WTC11 (cell line): ENCODE results near the gene PHC1. TPM values are rescaled to one million over a fixed set of nuclear protein-coding genes. Genes with fewer than 3 reads are reported as not detected.

Experiments
- ATAC-seq: fragments of 200-7000 bp; cut with Tn5 transposase; 2 replicates; pipeline ENCODE4 v1.10.0; 2021; ENCODE audit warnings: mild to moderate bottlenecking, moderate library complexity
- CTCF ChIA-PET: fragments of 300-600 bp; sonication (Branson Sonifier 250); formaldehyde crosslinking; loops from one replicate; lab custom pipeline; 2021; ENCODE audit warnings: antibody characterized with exemption; lab: Charles Lee
- POLR2A ChIA-PET: fragments of 350-600 bp; sonication (Branson Sonifier 250); formaldehyde crosslinking; loops from one replicate; lab custom pipeline; 2021; ENCODE audit warnings: antibody characterized with exemption; lab: Charles Lee
- DNase-seq: peaks from one replicate; pipeline ENCODE4 v3.0.0; 2021; ENCODE audit warnings: low spot score
- H3K27ac Mint-ChIP-seq: 2 replicates; pipeline ENCODE4 v1.8.0; 2021; ENCODE audit warnings: mixed read lengths
- H3K27me3 Mint-ChIP-seq: 2 replicates; pipeline ENCODE4 v1.8.0; 2021; ENCODE audit warnings: low read depth, mild to moderate bottlenecking, moderate library complexity, mixed read lengths
- H3K36me3 Mint-ChIP-seq: 2 replicates; pipeline ENCODE4 v1.8.0; 2021; ENCODE audit warnings: mixed read lengths
- H3K4me1 Mint-ChIP-seq: 2 replicates; pipeline ENCODE4 v1.8.0; 2022; ENCODE audit warnings: mixed read lengths
- H3K4me3 Mint-ChIP-seq: 2 replicates; pipeline ENCODE4 v1.8.0; 2021; ENCODE audit warnings: mild to moderate bottlenecking, moderate library complexity, mixed read lengths
- H3K9me3 Mint-ChIP-seq: 2 replicates; pipeline ENCODE4 v1.8.0; 2021; ENCODE audit warnings: mixed read lengths
- AR ChIP-seq: fragments of 250-450 bp; sonication (Bioruptor Pico); IDR thresholded peaks from 2 replicates; pipeline ENCODE4 v1.9.0; 2021; ENCODE audit warnings: mild to moderate bottlenecking
- CBFB ChIP-seq: sonication (generic); formaldehyde crosslinking; IDR thresholded peaks from 2 replicates; pipeline ENCODE4 v1.8.1; 2022; ENCODE audit warnings: mild to moderate bottlenecking, low read depth, missing genetic modification reagents
- E2F4 ChIP-seq: sonication (generic); formaldehyde crosslinking; IDR thresholded peaks from 2 replicates; pipeline ENCODE4 v1.8.1; 2022; ENCODE audit warnings: low read depth, mild to moderate bottlenecking, moderate library complexity, missing genetic modification reagents, borderline replicate concordance
- ESRRA ChIP-seq: sonication (generic); formaldehyde crosslinking; IDR thresholded peaks from 2 replicates; pipeline ENCODE4 v1.8.1; 2022; ENCODE audit warnings: mild to moderate bottlenecking, missing genetic modification reagents, borderline replicate concordance
- FOXJ3 ChIP-seq: sonication (generic); formaldehyde crosslinking; IDR thresholded peaks from 2 replicates; pipeline ENCODE4 v1.9.0; 2021; ENCODE audit warnings: missing genetic modification reagents, mild to moderate bottlenecking, borderline replicate concordance
- FOXK1 ChIP-seq: sonication (generic); formaldehyde crosslinking; IDR thresholded peaks from 2 replicates; pipeline ENCODE4 v1.8.0; 2022; ENCODE audit warnings: mild to moderate bottlenecking, moderate library complexity, missing genetic modification reagents
- GRHL2 ChIP-seq: fragments of 250-450 bp; sonication (Bioruptor Pico); IDR thresholded peaks from 2 replicates; pipeline ENCODE4 v1.8.0; 2022; ENCODE audit warnings: mild to moderate bottlenecking, moderate library complexity; ENCODE audit not compliant: insufficient replicate concordance, severe bottlenecking
- IRF2 ChIP-seq: sonication (generic); formaldehyde crosslinking; IDR thresholded peaks from 2 replicates; pipeline ENCODE4 v1.8.0; 2022; ENCODE audit warnings: low read depth, missing genetic modification reagents, borderline replicate concordance
- JUN ChIP-seq: sonication (generic); formaldehyde crosslinking; IDR thresholded peaks from 2 replicates; pipeline ENCODE4 v1.8.0; 2023; ENCODE audit warnings: mild to moderate bottlenecking, missing genetic modification reagents
- NFYB ChIP-seq: sonication (generic); formaldehyde crosslinking; conservative IDR thresholded peaks from 2 replicates; pipeline ENCODE4 v1.8.0; 2022; ENCODE audit warnings: low read depth, missing genetic modification reagents
- NR3C1 ChIP-seq: sonication (generic); formaldehyde crosslinking; conservative IDR thresholded peaks from 2 replicates; pipeline ENCODE4 v1.8.1; 2023; ENCODE audit warnings: low read depth, mild to moderate bottlenecking, missing genetic modification reagents
- PRRX2 ChIP-seq: fragments of 250-450 bp; sonication (Bioruptor Pico); IDR thresholded peaks from 2 replicates; pipeline ENCODE4 v1.8.0; 2021; ENCODE audit warnings: mild to moderate bottlenecking
- SMAD4 ChIP-seq: sonication (generic); formaldehyde crosslinking; IDR thresholded peaks from 2 replicates; pipeline ENCODE4 v1.8.0; 2022; ENCODE audit warnings: mild to moderate bottlenecking, missing genetic modification reagents
- SOX15 ChIP-seq: fragments of 250-450 bp; sonication (Bioruptor Pico); IDR thresholded peaks from 2 replicates; pipeline ENCODE4 v1.9.0; 2021; ENCODE audit warnings: mild to moderate bottlenecking
- TEAD1 ChIP-seq: sonication (generic); formaldehyde crosslinking; IDR thresholded peaks from 2 replicates; pipeline ENCODE4 v1.8.0; 2022; ENCODE audit warnings: mild to moderate bottlenecking, missing genetic modification reagents
- TP53 ChIP-seq: sonication (generic); formaldehyde crosslinking; IDR thresholded peaks from 2 replicates; pipeline ENCODE4 v1.8.1; 2023; ENCODE audit warnings: mild to moderate bottlenecking, missing genetic modification reagents
- ZBTB21 ChIP-seq: sonication (generic); formaldehyde crosslinking; IDR thresholded peaks from 2 replicates; pipeline ENCODE4 v1.8.1; 2023; ENCODE audit warnings: mild to moderate bottlenecking, missing genetic modification reagents, borderline replicate concordance
- ZMAT4 ChIP-seq: fragments of 250-450 bp; sonication (Bioruptor Pico); IDR thresholded peaks from 2 replicates; pipeline ENCODE4 v1.9.0; 2021; ENCODE audit warnings: mild to moderate bottlenecking
- ZNF219 ChIP-seq: sonication (generic); formaldehyde crosslinking; IDR thresholded peaks from 2 replicates; pipeline ENCODE4 v1.8.0; 2023; ENCODE audit warnings: missing genetic modification reagents, mild to moderate bottlenecking, borderline replicate concordance
- ZNF232 ChIP-seq: sonication (generic); formaldehyde crosslinking; IDR thresholded peaks from 2 replicates; pipeline ENCODE4 v1.8.0; 2022; ENCODE audit warnings: mild to moderate bottlenecking, missing genetic modification reagents
- ZSCAN18 ChIP-seq: fragments of 250-450 bp; sonication (Bioruptor Pico); IDR thresholded peaks from 2 replicates; pipeline ENCODE4 v2.1.2; 2022; ENCODE audit warnings: mild to moderate bottlenecking, moderate library complexity
- total RNA-seq: library from RNA; stranded (reverse); gene quantifications from 3 replicates; pipeline ENCODE4 v1.2.3, GENCODE V29; 2021
- TF ChIP-seq, protein P1 (sequence below): sonication (generic); formaldehyde crosslinking; IDR thresholded peaks from 2 replicates; pipeline ENCODE4 v1.8.0; 2022; ENCODE audit warnings: mild to moderate bottlenecking, missing genetic modification reagents
- TF ChIP-seq, protein P2 (sequence below): sonication (generic); formaldehyde crosslinking; IDR thresholded peaks from 2 replicates; pipeline ENCODE4 v1.8.1; 2023; ENCODE audit warnings: mild to moderate bottlenecking, missing genetic modification reagents, borderline replicate concordance
- TF ChIP-seq, protein P3 (sequence below): sonication (generic); formaldehyde crosslinking; IDR thresholded peaks from 2 replicates; pipeline ENCODE4 v1.8.0; 2022; ENCODE audit warnings: mild to moderate bottlenecking, missing genetic modification reagents

Gene PHC1
- total RNA-seq, 1 experiment from 2014 or later: 733 TPM

- H3K9me3 Mint-ChIP-seq: peaks cover 41% of the 10 kb centered on the region
- TF ChIP-seq PRRX2 (CRISPR knock-in tag) (no peak), NFYB (no peak), TP53 (CRISPR knock-in tag) (no peak), TEAD1 (CRISPR knock-in tag) (no peak), E2F4 (CRISPR knock-in tag) (no peak), FOXK1 (CRISPR knock-in tag) (no peak), IRF2 (CRISPR knock-in tag) (no peak), ZSCAN18 (CRISPR knock-in tag) (no peak), NR3C1 (CRISPR knock-in tag) (no peak), GRHL2 (CRISPR knock-in tag) (no peak), SOX15 (CRISPR knock-in tag) (no peak), ESRRA (no peak), ZMAT4 (CRISPR knock-in tag) (no peak)
- TF ChIP-seq, protein P1, sequence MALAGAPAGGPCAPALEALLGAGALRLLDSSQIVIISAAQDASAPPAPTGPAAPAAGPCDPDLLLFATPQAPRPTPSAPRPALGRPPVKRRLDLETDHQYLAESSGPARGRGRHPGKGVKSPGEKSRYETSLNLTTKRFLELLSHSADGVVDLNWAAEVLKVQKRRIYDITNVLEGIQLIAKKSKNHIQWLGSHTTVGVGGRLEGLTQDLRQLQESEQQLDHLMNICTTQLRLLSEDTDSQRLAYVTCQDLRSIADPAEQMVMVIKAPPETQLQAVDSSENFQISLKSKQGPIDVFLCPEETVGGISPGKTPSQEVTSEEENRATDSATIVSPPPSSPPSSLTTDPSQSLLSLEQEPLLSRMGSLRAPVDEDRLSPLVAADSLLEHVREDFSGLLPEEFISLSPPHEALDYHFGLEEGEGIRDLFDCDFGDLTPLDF (CRISPR knock-in tag): no peak
- no peak overlapping the region for H3K4me3 Mint-ChIP-seq
- no peaks in the 10 kb centered on the region for H3K4me1 Mint-ChIP-seq
- no peak overlapping the region for H3K27ac Mint-ChIP-seq
- peaks cover 29% of the 10 kb centered on the region for H3K36me3 Mint-ChIP-seq
- no peak for DNase-seq
- H3K27me3 Mint-ChIP-seq: peaks cover 3% of the 10 kb centered on the region; the same call in 1 of the 2 replicates
- no peak for ATAC-seq
- ChIA-PET POLR2A (no interaction called here), CTCF (no interaction called here)
Observed at GRCh38 chr12:8968761-8969160, 54.5 kb downstream of the PHC1 start.

DNA sequence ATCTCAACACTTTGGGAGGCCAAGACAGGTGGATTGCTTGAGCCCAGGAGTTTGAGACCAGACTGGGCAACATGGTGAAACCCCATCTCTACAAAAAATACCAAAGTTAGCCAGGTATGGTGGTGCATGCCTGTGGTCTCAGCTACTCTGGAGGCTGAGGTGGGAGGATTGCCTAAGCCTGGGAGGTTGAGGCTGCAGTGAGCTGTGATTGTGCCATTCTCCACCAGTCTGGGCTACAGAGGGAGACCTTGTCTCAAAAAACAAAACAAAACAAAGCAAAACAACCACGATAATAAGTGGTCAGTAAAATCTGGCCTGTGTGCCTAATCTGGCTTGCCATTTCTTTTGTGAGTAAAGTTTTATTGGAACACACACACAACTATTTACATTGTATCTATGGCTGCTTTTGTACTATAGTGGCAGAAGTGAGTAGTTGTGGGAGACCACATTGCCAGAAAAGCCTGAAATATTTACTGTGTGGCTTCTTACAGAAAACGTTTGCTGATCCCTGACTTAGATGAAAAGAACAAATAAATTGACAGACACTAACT is 55.6 kb downstream of the PHC1 start:
- H3K9me3 Mint-ChIP-seq: peaks cover 34% of the 10 kb centered on the region
- POLR2A ChIA-PET: no interaction called here
- ATAC-seq (no peak), DNase-seq (no peak)
- no peak overlapping the region for H3K27ac Mint-ChIP-seq
- peaks cover under 1% of the 10 kb centered on the region; the same call in 1 of the 2 replicates for H3K27me3 Mint-ChIP-seq
- H3K4me3 Mint-ChIP-seq: no peak overlapping the region
- CTCF ChIA-PET: interaction anchor here (0.7 kb wide), 1 partner anchor 79 kb away, joined by 3 read pairs; no protein-coding TSS in a partner anchor
- H3K4me1 Mint-ChIP-seq: no peaks in the 10 kb centered on the region
- peaks cover 24% of the 10 kb centered on the region for H3K36me3 Mint-ChIP-seq
- no peak for TF ChIP-seq ZBTB21
- TF ChIP-seq, protein P2, sequence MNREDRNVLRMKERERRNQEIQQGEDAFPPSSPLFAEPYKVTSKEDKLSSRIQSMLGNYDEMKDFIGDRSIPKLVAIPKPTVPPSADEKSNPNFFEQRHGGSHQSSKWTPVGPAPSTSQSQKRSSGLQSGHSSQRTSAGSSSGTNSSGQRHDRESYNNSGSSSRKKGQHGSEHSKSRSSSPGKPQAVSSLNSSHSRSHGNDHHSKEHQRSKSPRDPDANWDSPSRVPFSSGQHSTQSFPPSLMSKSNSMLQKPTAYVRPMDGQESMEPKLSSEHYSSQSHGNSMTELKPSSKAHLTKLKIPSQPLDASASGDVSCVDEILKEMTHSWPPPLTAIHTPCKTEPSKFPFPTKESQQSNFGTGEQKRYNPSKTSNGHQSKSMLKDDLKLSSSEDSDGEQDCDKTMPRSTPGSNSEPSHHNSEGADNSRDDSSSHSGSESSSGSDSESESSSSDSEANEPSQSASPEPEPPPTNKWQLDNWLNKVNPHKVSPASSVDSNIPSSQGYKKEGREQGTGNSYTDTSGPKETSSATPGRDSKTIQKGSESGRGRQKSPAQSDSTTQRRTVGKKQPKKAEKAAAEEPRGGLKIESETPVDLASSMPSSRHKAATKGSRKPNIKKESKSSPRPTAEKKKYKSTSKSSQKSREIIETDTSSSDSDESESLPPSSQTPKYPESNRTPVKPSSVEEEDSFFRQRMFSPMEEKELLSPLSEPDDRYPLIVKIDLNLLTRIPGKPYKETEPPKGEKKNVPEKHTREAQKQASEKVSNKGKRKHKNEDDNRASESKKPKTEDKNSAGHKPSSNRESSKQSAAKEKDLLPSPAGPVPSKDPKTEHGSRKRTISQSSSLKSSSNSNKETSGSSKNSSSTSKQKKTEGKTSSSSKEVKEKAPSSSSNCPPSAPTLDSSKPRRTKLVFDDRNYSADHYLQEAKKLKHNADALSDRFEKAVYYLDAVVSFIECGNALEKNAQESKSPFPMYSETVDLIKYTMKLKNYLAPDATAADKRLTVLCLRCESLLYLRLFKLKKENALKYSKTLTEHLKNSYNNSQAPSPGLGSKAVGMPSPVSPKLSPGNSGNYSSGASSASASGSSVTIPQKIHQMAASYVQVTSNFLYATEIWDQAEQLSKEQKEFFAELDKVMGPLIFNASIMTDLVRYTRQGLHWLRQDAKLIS (CRISPR knock-in tag): no peak
- TF ChIP-seq, protein P3, sequence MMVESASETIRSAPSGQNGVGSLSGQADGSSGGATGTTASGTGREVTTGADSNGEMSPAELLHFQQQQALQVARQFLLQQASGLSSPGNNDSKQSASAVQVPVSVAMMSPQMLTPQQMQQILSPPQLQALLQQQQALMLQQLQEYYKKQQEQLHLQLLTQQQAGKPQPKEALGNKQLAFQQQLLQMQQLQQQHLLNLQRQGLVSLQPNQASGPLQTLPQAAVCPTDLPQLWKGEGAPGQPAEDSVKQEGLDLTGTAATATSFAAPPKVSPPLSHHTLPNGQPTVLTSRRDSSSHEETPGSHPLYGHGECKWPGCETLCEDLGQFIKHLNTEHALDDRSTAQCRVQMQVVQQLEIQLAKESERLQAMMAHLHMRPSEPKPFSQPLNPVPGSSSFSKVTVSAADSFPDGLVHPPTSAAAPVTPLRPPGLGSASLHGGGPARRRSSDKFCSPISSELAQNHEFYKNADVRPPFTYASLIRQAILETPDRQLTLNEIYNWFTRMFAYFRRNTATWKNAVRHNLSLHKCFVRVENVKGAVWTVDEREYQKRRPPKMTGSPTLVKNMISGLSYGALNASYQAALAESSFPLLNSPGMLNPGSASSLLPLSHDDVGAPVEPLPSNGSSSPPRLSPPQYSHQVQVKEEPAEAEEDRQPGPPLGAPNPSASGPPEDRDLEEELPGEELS (CRISPR knock-in tag): no peak
- no peak for TF ChIP-seq FOXJ3
- no peak for TF ChIP-seq AR (CRISPR knock-in tag)
- TF ChIP-seq ZNF232 (CRISPR knock-in tag): no peak
- TF ChIP-seq SMAD4 (CRISPR knock-in tag): no peak
- TF ChIP-seq CBFB (CRISPR knock-in tag): no peak
- TF ChIP-seq JUN: no peak
- no peak for TF ChIP-seq ZNF219
